GM23338 (cell line): ENCODE data around the gene CHD1. TPM values are rescaled to one million over a fixed set of nuclear protein-coding genes. Genes with fewer than 3 reads are reported as not detected.

Source experiments
- ATAC-seq: fragments of 200-7000 bp; cut with Tn5 transposase; 3 replicates; pipeline ENCODE4 v1.9.1; 2020
- DNase-seq: peaks from one replicate; pipeline ENCODE4 v3.0.0-alpha.2; 2015; ENCODE audit warnings: low spot score
- H2AFZ ChIP-seq: fragments of 200-600 bp; sonication (generic); 2 replicates; pipeline ENCODE4 v1.8.0; 2016; ENCODE audit warnings: antibody characterized with exemption, mild to moderate bottlenecking, moderate library complexity
- H3F3A ChIP-seq: fragments of 200-600 bp; sonication (generic); replicated peaks from 2 replicates; pipeline ENCODE4 v1.8.0; 2017; ENCODE audit warnings: antibody characterized with exemption, mixed run types, low read depth
- H3K27ac ChIP-seq: fragments of 200-600 bp; sonication (generic); 2 replicates; pipeline ENCODE4 v1.6.1; 2016; ENCODE audit warnings: low read depth
- H3K27me3 ChIP-seq: fragments of 200-600 bp; sonication (generic); 2 replicates; pipeline ENCODE4 v1.8.0; 2016; ENCODE audit warnings: mild to moderate bottlenecking, mixed run types, moderate library complexity; ENCODE audit not compliant: insufficient read depth
- H3K36me3 ChIP-seq: fragments of 200-600 bp; sonication (generic); 2 replicates; pipeline ENCODE4 v1.8.0; 2016; ENCODE audit warnings: mild to moderate bottlenecking; ENCODE audit not compliant: insufficient read depth
- H3K4me1 ChIP-seq: fragments of 200-600 bp; sonication (generic); 2 replicates; pipeline ENCODE4 v1.8.0; 2016; ENCODE audit warnings: mild to moderate bottlenecking, moderate library complexity; ENCODE audit not compliant: insufficient read depth
- H3K4me2 ChIP-seq: fragments of 200-600 bp; sonication (generic); 2 replicates; pipeline ENCODE4 v1.7.1; 2017; ENCODE audit warnings: mixed run types
- H3K4me3 ChIP-seq: fragments of 200-600 bp; sonication (generic); 2 replicates; pipeline ENCODE4 v1.6.1; 2016; ENCODE audit warnings: mixed run types
- H3K79me2 ChIP-seq: fragments of 200-600 bp; sonication (generic); replicated peaks from 2 replicates; pipeline ENCODE4 v1.8.0; 2017; ENCODE audit warnings: mild to moderate bottlenecking; ENCODE audit not compliant: insufficient read depth
- H3K9me2 ChIP-seq: fragments of 200-600 bp; sonication (generic); 2 replicates; pipeline ENCODE4 v1.8.0; 2017; ENCODE audit not compliant: insufficient read depth
- H4K20me1 ChIP-seq: fragments of 200-600 bp; sonication (generic); replicated peaks from 2 replicates; pipeline ENCODE4 v1.8.0; 2017; ENCODE audit warnings: mild to moderate bottlenecking; ENCODE audit not compliant: insufficient read depth
- H3K27ac Mint-ChIP-seq: 2 replicates; pipeline ENCODE4 v1.8.0; 2020; ENCODE audit warnings: inconsistent platforms, mild to moderate bottlenecking, moderate library complexity, mixed read lengths
- H3K27me3 Mint-ChIP-seq: 3 replicates; pipeline ENCODE4 v1.8.0; 2022; ENCODE audit warnings: low read depth, mild to moderate bottlenecking, moderate library complexity, mixed read lengths, inconsistent platforms; ENCODE audit not compliant: insufficient read depth, poor library complexity
- H3K36me3 Mint-ChIP-seq: 3 replicates; pipeline ENCODE4 v1.8.0; 2021; ENCODE audit warnings: low read depth, mild to moderate bottlenecking, inconsistent platforms, moderate library complexity, mixed read lengths
- H3K4me1 Mint-ChIP-seq: 3 replicates; pipeline ENCODE4 v1.8.0; 2020; ENCODE audit warnings: mild to moderate bottlenecking, inconsistent platforms, mixed read lengths
- H3K4me3 Mint-ChIP-seq: 3 replicates; pipeline ENCODE4 v1.8.0; 2021; ENCODE audit warnings: moderate library complexity, mild to moderate bottlenecking, inconsistent platforms, mixed read lengths
- H3K9me3 Mint-ChIP-seq: 3 replicates; pipeline ENCODE4 v1.8.0; 2020; ENCODE audit warnings: moderate library complexity, mild to moderate bottlenecking, inconsistent platforms, mixed read lengths
- CREB1 ChIP-seq: fragments of 250-450 bp; sonication (Bioruptor Pico); IDR thresholded peaks from 2 replicates; pipeline ENCODE4 v1.5.0; 2020; ENCODE audit warnings: low read depth, mild to moderate bottlenecking, moderate library complexity
- ETS1 ChIP-seq: IDR thresholded peaks from 2 replicates; pipeline ENCODE4 v1.6.1; 2016; ENCODE audit warnings: antibody characterized with exemption
- EZH2 ChIP-seq: fragments of 200-600 bp; sonication (generic); IDR thresholded peaks from one replicate; pipeline ENCODE4 v1.8.0; 2017; ENCODE audit warnings: antibody characterized with exemption, mild to moderate bottlenecking, low read depth; ENCODE audit not compliant: unreplicated experiment
- EZH2phosphoT487 ChIP-seq: fragments of 200-600 bp; sonication (generic); IDR thresholded peaks from one replicate; pipeline ENCODE4 v1.8.1; 2018; ENCODE audit warnings: antibody characterized with exemption; ENCODE audit not compliant: unreplicated experiment
- JUNB ChIP-seq: IDR thresholded peaks from one replicate; pipeline ENCODE4 v1.6.1; 2016; ENCODE audit warnings: antibody characterized with exemption; ENCODE audit not compliant: unreplicated experiment
- STAT1 ChIP-seq: IDR thresholded peaks from one replicate; pipeline ENCODE4 v1.6.1; 2016; ENCODE audit warnings: antibody characterized with exemption; ENCODE audit not compliant: unreplicated experiment
- ZNF114 ChIP-seq: fragments of 250-450 bp; sonication (Bioruptor Pico); IDR thresholded peaks from 2 replicates; pipeline ENCODE4 v1.5.0; 2020; ENCODE audit warnings: mild to moderate bottlenecking, moderate library complexity
- ZNF331 ChIP-seq: fragments of 250-450 bp; sonication (Bioruptor Pico); IDR thresholded peaks from 2 replicates; pipeline ENCODE4 v1.5.0; 2020; ENCODE audit warnings: low read depth, mild to moderate bottlenecking, moderate library complexity
- polyA plus RNA-seq: library from polyadenylated mRNA; unstranded; fragments of >200 nt; fragmentation: Nextera tagmentation; extraction: Ambion mirVana; gene quantifications from 2 replicates; pipeline ENCODE4 v1.2.1, GENCODE V29; 2016
- total RNA-seq: library from RNA; depleted of rRNA; stranded (reverse); fragments of >200 nt; shearing (Covaris generic); gene quantifications from 2 replicates; pipeline ENCODE4 v1.2.3, GENCODE V29; 2014
- TF ChIP-seq, protein P1 (sequence below): IDR thresholded peaks from one replicate; pipeline ENCODE4 v1.6.1; 2018; ENCODE audit warnings: antibody characterized with exemption; ENCODE audit not compliant: unreplicated experiment
- TF ChIP-seq, protein P2 (sequence below), 2 experiments: fragments of 200-600 bp in 1 of 2; sonication (generic) in 1 of 2; conservative IDR thresholded peaks; 2 replicates each; pipeline versions ENCODE4 v1.5.1 to v1.6.1; 2016 to 2017; ENCODE audit warnings: antibody characterized with exemption in 2 of 2, low read depth in 2 of 2, mild to moderate bottlenecking in 2 of 2, moderate library complexity in 1 of 2

The CHD1 gene
- total and polyA plus RNA-seq, 2 experiments from 2014 or later: 36.4 to 75.6 TPM

GRCh38 chr5:98927989-98928872 lies 576 bp downstream of the CHD1 start:
- Mint-ChIP-seq H3K36me3 (peaks cover 31% of the 10 kb centered on the region), H3K4me1 (peaks cover 14% of the 10 kb centered on the region; the same call in 2 of the 3 replicates), H3K27ac (peak overlapping the region; percentile 81), H3K27me3 (peaks cover 11% of the 10 kb centered on the region), H3K9me3 (no peaks in the 10 kb centered on the region), H3K4me3 (peak overlapping the region; percentile 97)
- ATAC-seq (peak; percentile 64), DNase-seq (peak; percentile 78)
- no peak for TF ChIP-seq ZNF114
- TF ChIP-seq, protein P1, sequence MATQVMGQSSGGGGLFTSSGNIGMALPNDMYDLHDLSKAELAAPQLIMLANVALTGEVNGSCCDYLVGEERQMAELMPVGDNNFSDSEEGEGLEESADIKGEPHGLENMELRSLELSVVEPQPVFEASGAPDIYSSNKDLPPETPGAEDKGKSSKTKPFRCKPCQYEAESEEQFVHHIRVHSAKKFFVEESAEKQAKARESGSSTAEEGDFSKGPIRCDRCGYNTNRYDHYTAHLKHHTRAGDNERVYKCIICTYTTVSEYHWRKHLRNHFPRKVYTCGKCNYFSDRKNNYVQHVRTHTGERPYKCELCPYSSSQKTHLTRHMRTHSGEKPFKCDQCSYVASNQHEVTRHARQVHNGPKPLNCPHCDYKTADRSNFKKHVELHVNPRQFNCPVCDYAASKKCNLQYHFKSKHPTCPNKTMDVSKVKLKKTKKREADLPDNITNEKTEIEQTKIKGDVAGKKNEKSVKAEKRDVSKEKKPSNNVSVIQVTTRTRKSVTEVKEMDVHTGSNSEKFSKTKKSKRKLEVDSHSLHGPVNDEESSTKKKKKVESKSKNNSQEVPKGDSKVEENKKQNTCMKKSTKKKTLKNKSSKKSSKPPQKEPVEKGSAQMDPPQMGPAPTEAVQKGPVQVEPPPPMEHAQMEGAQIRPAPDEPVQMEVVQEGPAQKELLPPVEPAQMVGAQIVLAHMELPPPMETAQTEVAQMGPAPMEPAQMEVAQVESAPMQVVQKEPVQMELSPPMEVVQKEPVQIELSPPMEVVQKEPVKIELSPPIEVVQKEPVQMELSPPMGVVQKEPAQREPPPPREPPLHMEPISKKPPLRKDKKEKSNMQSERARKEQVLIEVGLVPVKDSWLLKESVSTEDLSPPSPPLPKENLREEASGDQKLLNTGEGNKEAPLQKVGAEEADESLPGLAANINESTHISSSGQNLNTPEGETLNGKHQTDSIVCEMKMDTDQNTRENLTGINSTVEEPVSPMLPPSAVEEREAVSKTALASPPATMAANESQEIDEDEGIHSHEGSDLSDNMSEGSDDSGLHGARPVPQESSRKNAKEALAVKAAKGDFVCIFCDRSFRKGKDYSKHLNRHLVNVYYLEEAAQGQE: peak; percentile 25
- Histone ChIP-seq H3K4me3 (peak overlapping the region; percentile 79), H3K79me2 (peaks cover 62% of the 10 kb centered on the region), H3K27me3 (no peaks in the 10 kb centered on the region), H3K9me2 (no peaks in the 10 kb centered on the region), H2AFZ (no peak overlapping the region), H3K36me3 (peaks cover 27% of the 10 kb centered on the region), H3K27ac (peak overlapping the region; percentile 93), H3K4me2 (peak overlapping the region; percentile 88), H3F3A (peaks cover 5% of the 10 kb centered on the region; the same call in 1 of the 2 replicates), H3K4me1 (peaks cover 14% of the 10 kb centered on the region), H4K20me1 (peaks cover 26% of the 10 kb centered on the region)

- H3K4me1 Mint-ChIP-seq: peaks cover 14% of the 10 kb centered on the region; the same call in 2 of the 3 replicates
- peak overlapping the region; percentile 93 for H3K27ac ChIP-seq
- DNase-seq: peak; percentile 45
- TF ChIP-seq JUNB: no peak
- no peak for TF ChIP-seq CREB1 (CRISPR knock-in tag)
- no peak for TF ChIP-seq ZNF114
- TF ChIP-seq ETS1: no peak
- no peak for TF ChIP-seq EZH2phosphoT487
- TF ChIP-seq, protein P1: no peak
- TF ChIP-seq ZNF331: no peak
- TF ChIP-seq, protein P2, sequence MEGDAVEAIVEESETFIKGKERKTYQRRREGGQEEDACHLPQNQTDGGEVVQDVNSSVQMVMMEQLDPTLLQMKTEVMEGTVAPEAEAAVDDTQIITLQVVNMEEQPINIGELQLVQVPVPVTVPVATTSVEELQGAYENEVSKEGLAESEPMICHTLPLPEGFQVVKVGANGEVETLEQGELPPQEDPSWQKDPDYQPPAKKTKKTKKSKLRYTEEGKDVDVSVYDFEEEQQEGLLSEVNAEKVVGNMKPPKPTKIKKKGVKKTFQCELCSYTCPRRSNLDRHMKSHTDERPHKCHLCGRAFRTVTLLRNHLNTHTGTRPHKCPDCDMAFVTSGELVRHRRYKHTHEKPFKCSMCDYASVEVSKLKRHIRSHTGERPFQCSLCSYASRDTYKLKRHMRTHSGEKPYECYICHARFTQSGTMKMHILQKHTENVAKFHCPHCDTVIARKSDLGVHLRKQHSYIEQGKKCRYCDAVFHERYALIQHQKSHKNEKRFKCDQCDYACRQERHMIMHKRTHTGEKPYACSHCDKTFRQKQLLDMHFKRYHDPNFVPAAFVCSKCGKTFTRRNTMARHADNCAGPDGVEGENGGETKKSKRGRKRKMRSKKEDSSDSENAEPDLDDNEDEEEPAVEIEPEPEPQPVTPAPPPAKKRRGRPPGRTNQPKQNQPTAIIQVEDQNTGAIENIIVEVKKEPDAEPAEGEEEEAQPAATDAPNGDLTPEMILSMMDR (conservative IDR thresholded peaks at IDR 0.05; ENCODE audit: low read depth in 2 of 2): no peak
- TF ChIP-seq EZH2: no peak
- TF ChIP-seq STAT1: no peak
Observed at GRCh38 chr5:98927242-98927988, 1.4 kb downstream of the CHD1 start.

More at GRCh38 chr5:98927242-98927988, 1.4 kb downstream of the CHD1 start:
- H3K4me3 Mint-ChIP-seq: peak overlapping the region; percentile 97
- Histone ChIP-seq H3K36me3 (peaks cover 30% of the 10 kb centered on the region), H4K20me1 (peaks cover 30% of the 10 kb centered on the region), H3K27me3 (no peaks in the 10 kb centered on the region), H3K4me2 (peak overlapping the region; percentile 88), H3K4me1 (peaks cover 14% of the 10 kb centered on the region), H2AFZ (no peak overlapping the region), H3K79me2 (peaks cover 71% of the 10 kb centered on the region), H3F3A (peaks cover 5% of the 10 kb centered on the region; the same call in 1 of the 2 replicates), H3K4me3 (peak overlapping the region; percentile 79), H3K9me2 (no peaks in the 10 kb centered on the region)
- H3K27ac Mint-ChIP-seq: peak overlapping the region; percentile 77
- no peak for ATAC-seq
- H3K27me3 Mint-ChIP-seq: peaks cover 11% of the 10 kb centered on the region
- H3K9me3 Mint-ChIP-seq: no peaks in the 10 kb centered on the region
- H3K36me3 Mint-ChIP-seq: peaks cover 38% of the 10 kb centered on the region
